CD4-positive, alpha-beta T cell treated with Interleukin-15 for 4 hours (primary cell): Measurements from ENCODE around the gene WDR37.
"Not testable (repeated sequence)": the region's sequence is repeated elsewhere in the genome, so short reads cannot be mapped to it uniquely, and the experiment has no call there.

Source experiments
- DNase-seq: peaks from one replicate; pipeline ENCODE4 v3.0.0-alpha.2; 2020; ENCODE audit warnings: low spot score

The WDR37 gene

GRCh38 chr10:1153805-1154351 lies 97.7 kb downstream of the WDR37 start:
- no peak for DNase-seq

- no peak for DNase-seq
These were observed 98.5 kb downstream of the WDR37 start for GRCh38 chr10:1154531-1155295.

DNA sequence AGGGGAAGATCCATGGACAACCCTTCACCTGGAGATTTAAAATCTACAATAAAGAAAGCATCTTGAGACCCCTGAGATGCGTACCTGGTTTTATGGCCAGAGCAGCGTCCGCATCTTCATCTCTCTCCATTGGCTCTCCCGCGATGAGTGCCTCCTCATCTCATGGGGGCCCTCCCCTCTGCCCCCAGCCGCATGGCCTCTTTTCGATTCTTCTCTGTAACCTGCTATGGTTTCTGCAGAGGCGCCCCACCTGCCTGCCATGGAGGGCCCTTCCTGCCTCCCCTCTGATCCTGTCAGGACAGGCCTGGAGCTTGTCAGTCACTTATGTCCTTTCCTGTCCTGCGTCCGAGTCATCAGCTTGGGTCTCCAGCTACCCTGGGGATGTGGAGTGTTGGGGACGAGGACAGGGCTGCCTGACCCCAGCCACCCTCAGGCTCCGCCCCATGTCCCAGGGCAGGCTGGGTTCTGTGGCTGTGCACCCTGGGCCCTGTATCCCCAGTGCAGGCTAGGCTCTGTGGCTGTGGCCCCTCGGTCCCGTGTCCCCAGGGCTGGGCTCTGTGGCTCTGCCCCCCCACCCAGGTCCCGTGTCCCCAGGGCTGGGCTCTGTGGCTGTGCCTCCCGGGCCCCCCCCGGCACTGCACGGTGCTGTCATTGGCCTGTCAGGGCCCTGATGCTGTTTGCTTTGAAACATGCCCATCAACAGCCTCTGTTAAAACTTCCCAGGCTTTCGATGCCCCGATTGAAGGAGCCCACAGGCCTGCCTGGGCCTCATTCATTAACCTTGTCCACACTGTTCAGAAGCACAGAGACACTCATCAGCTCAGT lies 99.8 kb downstream of the WDR37 start:
- no peak for DNase-seq

DNA sequence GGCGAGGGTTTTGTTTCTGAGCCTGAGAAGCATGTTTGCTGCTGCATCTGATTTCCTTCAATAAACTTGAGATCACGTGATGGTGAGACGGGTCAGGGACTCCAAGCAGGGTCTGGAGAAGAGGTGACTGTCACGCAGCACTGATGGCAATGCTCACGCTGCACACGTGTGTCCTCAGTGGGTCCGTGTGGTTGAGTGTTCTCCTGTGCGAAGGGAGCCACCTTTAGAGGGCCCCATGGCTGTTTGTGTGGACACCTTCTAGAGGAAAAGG lies 100.4 kb downstream of the WDR37 start:
- no peak for DNase-seq

- no peak for DNase-seq
These were observed 100.9 kb downstream of the WDR37 start for GRCh38 chr10:1156921-1157614.

DNA sequence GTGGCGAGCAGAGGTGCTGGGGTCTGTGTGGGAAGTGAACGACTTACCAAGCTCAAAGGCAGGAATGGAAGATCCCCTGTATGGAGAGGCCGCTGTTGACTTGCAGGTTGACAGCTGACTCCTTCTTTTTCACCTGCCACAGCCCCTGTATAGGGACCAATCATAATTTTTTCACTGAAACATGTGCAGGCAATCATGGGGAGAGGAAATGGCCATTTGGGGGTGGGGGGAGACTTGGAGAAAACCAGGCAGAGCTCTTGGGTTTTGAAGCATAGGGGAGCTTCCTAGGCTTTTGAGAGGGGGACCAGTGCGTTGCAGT lies 101.4 kb downstream of the WDR37 start:
- DNase-seq, result no peak

- no peak for DNase-seq
These were observed 101.9 kb downstream of the WDR37 start for GRCh38 chr10:1158066-1158465.

- DNase-seq, result not testable (repeated sequence)
These were observed 102.4 kb downstream of the WDR37 start for GRCh38 chr10:1158536-1158935.

GRCh38 chr10:1159131-1160061 lies 103.2 kb downstream of the WDR37 start:
- no peak for DNase-seq

DNA sequence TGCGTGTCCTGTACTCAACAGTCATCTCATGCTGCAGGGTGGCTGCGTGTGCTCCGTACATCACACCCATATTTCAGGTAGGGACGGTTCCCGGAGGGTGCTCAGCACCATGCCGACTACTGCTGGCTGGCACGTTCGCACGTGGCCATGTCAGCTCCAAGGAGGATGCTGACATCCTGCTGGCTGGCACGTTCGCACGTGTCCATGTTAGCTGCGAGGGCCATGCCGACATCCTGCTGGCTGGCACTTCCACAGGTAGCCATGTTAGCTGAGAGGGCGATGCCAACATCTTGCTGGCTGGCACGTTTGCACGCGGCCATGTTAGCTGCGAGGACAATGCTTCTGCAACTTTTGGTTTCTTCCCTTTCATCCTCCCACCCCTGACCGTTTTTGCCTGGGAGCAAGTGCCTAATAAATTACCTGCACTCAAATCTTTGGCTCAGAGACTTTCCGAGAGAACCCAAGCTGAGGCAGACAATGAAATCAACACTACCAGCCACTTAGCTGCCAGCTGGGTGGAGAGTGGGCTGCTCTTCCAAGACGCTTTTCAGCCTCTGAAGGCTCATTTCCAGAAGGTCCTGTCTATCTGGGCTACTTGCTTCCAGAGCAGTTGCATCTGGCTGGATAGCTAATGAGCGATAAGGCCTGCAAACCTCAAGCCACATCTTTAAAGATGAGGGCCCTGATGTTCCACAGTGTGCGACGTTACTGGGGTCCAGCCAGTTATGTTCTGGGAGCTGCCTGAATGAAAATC lies 104.6 kb downstream of the WDR37 start:
- DNase-seq, result no peak

DNA sequence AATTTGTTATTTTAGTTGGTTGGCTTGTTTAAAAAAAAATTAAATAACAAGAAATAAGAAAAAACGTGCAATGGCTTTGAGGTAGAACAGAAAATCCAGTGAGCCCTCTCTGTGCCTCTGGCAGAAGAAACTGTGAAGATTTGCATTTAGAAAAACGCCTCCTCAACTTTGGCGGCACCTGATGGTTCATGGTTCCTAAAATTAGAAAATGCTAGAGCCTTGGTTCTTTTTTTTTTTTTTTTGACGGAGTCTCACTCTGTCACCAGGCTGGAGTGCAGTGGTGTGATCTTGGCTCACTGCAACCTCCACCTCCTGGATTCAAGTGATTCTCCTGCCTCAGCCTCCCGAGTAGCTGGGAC lies 105.1 kb downstream of the WDR37 start:
- DNase-seq, result not testable (repeated sequence)

DNA sequence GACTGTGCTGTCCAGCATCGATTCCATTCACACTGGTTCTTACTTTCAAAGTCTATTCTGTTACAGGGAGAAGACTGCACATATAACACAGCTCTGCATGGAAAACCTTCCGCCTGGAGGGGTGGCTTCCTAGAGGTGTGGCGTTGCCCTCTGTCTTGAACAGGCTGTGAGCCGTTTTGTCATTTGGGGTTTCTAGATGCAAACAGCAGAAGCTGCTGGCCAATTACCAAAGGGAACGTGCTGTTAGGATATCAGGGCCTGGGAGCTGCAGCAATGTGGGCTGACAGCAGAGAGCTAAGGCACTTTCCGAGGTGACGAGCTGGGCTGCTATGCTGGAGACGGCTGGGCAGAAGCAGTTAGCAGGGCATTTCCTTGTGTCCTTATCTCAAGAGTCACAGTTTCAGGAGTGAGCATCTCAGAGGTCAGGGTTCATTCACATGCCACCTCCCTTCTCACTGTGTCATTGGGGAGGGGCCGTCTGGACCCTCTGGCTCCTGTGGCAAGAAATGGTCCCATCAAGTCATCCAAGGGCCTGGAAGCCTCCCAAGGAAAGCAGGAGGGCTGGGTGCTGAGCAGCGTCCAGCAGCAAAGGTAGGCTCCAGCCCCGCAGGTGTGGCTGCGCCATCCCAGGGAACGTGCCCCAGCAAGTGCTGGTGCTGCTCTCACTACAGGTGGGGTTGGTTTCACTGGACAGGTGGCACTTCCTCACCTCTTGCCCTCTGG lies 106.5 kb downstream of the WDR37 start:
- no peak for DNase-seq

- no peak for DNase-seq
These were observed 107.0 kb downstream of the WDR37 start for GRCh38 chr10:1163204-1163660.

DNA sequence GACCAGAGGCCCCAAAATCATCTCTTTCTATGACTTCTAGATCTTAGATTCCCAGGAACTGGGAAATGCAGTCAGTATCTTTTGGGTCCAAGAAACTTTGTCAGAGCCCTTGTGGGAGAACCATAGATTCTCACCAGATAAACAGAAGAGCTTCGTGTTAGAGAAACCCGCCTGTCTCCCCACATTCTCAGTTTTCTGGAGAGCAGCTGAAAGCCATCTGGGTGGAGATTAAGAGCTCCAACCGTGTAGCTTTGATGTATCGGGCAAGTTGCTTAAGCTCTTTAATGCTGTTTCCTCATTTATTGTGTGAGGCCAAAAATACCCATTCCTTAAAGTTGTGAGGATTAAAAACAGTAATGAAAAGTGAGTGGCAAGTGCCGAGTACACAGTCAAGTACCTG lies 107.6 kb downstream of the WDR37 start:
- no peak for DNase-seq

GRCh38 chr10:1166101-1166827 lies 110.1 kb downstream of the WDR37 start:
- no peak for DNase-seq

DNA sequence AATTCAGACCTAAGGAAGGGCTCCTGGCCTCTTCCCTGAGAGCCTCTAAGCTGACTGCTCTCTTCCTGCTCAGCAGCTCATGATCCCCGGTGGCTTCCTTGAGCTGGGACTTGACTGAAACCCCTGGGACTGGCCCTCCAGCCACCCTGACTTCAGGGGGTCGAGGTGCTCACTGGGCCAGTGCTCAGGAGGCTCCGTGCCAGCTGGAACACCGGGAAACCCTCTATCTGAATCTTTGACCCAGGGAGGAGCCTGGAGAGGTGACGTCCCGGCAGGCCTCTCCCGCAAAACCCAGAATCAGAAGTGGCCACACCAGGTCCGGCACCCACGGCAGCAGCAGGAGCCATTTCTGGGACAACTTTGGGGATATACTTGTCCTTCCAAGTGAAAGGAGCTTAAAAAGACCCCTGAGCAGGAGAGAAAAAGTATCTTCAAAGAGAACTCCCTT lies 110.7 kb downstream of the WDR37 start:
- no peak for DNase-seq

GRCh38 chr10:1168763-1169162 lies 112.6 kb downstream of the WDR37 start:
- no peak for DNase-seq

DNA sequence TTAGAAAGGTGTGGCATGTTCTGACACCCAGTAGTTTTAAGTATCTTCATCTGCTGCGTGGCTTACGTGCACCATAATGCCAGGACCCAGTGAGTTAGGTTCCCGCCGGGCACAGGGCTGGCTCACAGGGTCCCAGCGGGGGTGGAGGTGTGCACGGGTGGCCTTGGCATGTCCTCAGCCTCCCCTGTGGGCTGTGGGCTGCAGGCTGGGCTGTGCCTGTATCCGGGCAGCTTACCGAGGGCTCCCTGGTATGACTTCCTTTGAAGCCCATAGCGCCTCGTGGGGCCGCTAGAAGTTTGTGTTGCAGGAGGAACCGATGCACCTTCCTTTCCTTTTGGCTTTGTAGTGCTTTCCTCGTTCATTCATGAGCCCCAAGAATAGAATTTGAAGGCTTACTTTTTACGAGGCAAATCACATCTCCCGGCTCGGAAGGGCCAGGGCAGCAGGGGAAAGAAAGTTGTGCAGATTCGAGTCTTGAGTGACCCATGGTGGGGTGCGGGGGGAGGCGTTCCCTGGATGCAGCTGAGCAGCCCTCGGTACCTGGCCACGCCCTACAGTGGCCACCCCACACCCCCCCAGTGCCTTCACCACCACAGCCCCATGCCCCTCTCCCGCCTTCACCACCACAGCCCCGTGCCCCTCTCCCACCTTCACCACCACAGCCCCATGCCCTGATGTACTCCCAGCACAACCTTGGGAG lies 113.2 kb downstream of the WDR37 start:
- no peak for DNase-seq
